ENCODE results near the gene DIDO1. TPM values are rescaled to one million over a fixed set of nuclear protein-coding genes. Genes with fewer than 3 reads are reported as not detected.

DIDO1 gene
- total and polyA plus RNA-seq, 2 of the 13 experiments (the other 11 are each of a cell fraction or from before 2014, with no cell fraction given) = 75.0 to 75.1 TPM

DNA sequence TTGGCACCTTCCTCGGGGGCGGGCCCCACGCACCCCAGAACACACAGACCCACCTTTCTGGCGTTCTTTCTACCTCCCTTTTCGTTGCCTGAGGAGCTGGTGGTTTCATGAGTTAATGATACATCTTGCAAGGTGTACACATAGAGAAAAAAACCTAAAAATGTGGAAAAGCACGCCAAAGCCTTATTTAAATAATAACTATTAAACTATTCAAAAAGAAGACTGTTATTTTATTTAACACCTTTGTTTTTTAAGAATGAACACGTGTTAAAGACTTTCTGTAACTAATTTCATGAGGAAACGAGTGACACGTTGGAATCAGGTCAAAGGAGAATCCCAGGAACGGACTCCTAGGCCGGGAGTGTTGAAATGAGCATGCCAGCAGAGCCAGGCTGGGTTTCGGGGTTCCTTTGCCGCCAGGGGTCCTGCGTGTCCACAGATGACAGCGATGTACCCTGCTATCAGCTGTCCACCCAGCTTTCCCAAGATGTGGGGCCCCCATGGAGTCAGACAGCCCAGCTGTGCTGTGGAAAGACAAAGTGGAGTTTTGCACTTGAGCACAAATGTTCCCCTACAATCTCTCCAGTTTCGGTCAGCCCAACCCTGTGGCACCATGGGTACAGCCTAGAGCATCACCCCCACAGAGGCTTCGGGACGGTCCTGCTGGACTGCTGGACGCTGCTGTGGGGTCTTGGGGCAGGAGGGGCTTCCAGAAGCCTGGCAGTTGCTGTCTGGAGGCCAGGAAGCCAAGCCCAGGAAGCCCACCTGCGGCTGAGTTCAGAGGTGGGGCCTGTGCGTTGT is 42.3 kb upstream of the DIDO1 start (continued):
- TF ChIP-seq HOMEZ (CRISPR knock-in tag; IDR thresholded peaks at IDR 0.05; ENCODE audit: low read depth) (no peak), ZNF431 (CRISPR knock-in tag; IDR thresholded peaks at IDR 0.05; ENCODE audit: borderline replicate concordance, low read depth) (no peak), ZNF788 (CRISPR knock-in tag; IDR thresholded peaks at IDR 0.05; ENCODE audit: borderline replicate concordance) (peak; percentile 76; the same call in 1 of the 2 replicates), ZNF337 (CRISPR knock-in tag; IDR thresholded peaks at IDR 0.05; ENCODE audit: borderline replicate concordance, low read depth) (0 out of 2 replicates have a peak, but pooled peaks have one; percentile 38), RBFOX2 (IDR thresholded peaks at IDR 0.05; ENCODE audit: low read depth, low read length) (no peak), MYNN (CRISPR knock-in tag; IDR thresholded peaks at IDR 0.05; ENCODE audit: low read depth) (no peak), NR2F6 (IDR thresholded peaks at IDR 0.05) (no peak), NR2F6 (CRISPR knock-in tag; IDR thresholded peaks at IDR 0.05) (no peak), ZKSCAN1 (IDR thresholded peaks at IDR 0.05; ENCODE audit: low read length) (no peak), KAT8 (CRISPR knock-in tag; IDR thresholded peaks at IDR 0.05) (0 out of 2 replicates have a peak, but pooled peaks have one; percentile 26), ZSCAN20 (CRISPR knock-in tag; IDR thresholded peaks at IDR 0.05; ENCODE audit: borderline replicate concordance) (0 out of 2 replicates have a peak, but pooled peaks have one; percentile 63), NFRKB (IDR thresholded peaks at IDR 0.05) (no peak), SP4 (CRISPR knock-in tag; IDR thresholded peaks at IDR 0.05) (peak; percentile 55), ZIK1 (CRISPR knock-in tag; IDR thresholded peaks at IDR 0.05; ENCODE audit: borderline replicate concordance, low read depth) (no peak), ZNF292 (CRISPR knock-in tag; IDR thresholded peaks at IDR 0.05; ENCODE audit: borderline replicate concordance, low read depth) (no peak), KIAA2018 (CRISPR knock-in tag; IDR thresholded peaks at IDR 0.05; ENCODE audit: borderline replicate concordance) (no peak)
- TF ChIP-seq, protein P1, sequence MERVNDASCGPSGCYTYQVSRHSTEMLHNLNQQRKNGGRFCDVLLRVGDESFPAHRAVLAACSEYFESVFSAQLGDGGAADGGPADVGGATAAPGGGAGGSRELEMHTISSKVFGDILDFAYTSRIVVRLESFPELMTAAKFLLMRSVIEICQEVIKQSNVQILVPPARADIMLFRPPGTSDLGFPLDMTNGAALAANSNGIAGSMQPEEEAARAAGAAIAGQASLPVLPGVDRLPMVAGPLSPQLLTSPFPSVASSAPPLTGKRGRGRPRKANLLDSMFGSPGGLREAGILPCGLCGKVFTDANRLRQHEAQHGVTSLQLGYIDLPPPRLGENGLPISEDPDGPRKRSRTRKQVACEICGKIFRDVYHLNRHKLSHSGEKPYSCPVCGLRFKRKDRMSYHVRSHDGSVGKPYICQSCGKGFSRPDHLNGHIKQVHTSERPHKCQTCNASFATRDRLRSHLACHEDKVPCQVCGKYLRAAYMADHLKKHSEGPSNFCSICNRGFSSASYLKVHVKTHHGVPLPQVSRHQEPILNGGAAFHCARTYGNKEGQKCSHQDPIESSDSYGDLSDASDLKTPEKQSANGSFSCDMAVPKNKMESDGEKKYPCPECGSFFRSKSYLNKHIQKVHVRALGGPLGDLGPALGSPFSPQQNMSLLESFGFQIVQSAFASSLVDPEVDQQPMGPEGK (CRISPR knock-in tag; IDR thresholded peaks at IDR 0.05) = peak; percentile 12; the same call in 1 of the 2 replicates

Data from HepG2 (cell line).